SK-N-SH treated with all-trans-retinoic acid at 6 μM for 48 hours (cell line): Measurements from ENCODE around the gene ORC3.
"Not testable (repeated sequence)": the region's sequence is repeated elsewhere in the genome, so short reads cannot be mapped to it uniquely, and the experiment has no call there.

Experiments used
- ATAC-seq: fragments of 200-7000 bp; cut with Tn5 transposase; 3 replicates; pipeline ENCODE4 v1.9.1; 2020; ENCODE audit warnings: mild to moderate bottlenecking, moderate library complexity
- ARNTL ChIP-seq: fragments of 450-650 bp; formaldehyde crosslinking; IDR thresholded peaks from 2 replicates; pipeline ENCODE4 v1.5.0; 2020; ENCODE audit warnings: low read depth, mild to moderate bottlenecking, moderate library complexity, borderline replicate concordance
- BACH2 ChIP-seq: fragments of 250-450 bp; sonication (Bioruptor Pico); IDR thresholded peaks from 2 replicates; pipeline ENCODE4 v1.9.0; 2021; ENCODE audit warnings: mild to moderate bottlenecking, borderline replicate concordance
- CREB5 ChIP-seq: fragments of 250-450 bp; sonication (Bioruptor Pico); IDR thresholded peaks from 2 replicates; pipeline ENCODE4 v1.5.1; 2020; ENCODE audit warnings: low read depth, mild to moderate bottlenecking, moderate library complexity
- CSRNP3 ChIP-seq: fragments of 250-450 bp; sonication (Bioruptor Pico); IDR thresholded peaks from 2 replicates; pipeline ENCODE4 v1.5.1; 2021; ENCODE audit warnings: mild to moderate bottlenecking, moderate library complexity
- ESRRG ChIP-seq: fragments of 250-450 bp; sonication (Bioruptor Pico); IDR thresholded peaks from 2 replicates; pipeline ENCODE4 v1.6.1; 2021; ENCODE audit warnings: mild to moderate bottlenecking
- GLIS3 ChIP-seq: fragments of 250-450 bp; sonication (Bioruptor Pico); IDR thresholded peaks from 2 replicates; pipeline ENCODE4 v1.5.0; 2020; ENCODE audit warnings: mild to moderate bottlenecking, moderate library complexity
- ISL1 ChIP-seq: fragments of 250-450 bp; sonication (Bioruptor Pico); IDR thresholded peaks from 2 replicates; pipeline ENCODE4 v2.1.2; 2022; ENCODE audit warnings: mild to moderate bottlenecking, moderate library complexity
- OSR1 ChIP-seq: fragments of 250-450 bp; sonication (Bioruptor Pico); IDR thresholded peaks from 2 replicates; pipeline ENCODE4 v1.8.0; 2022; ENCODE audit warnings: moderate library complexity, mild to moderate bottlenecking, inconsistent platforms
- PATZ1 ChIP-seq: fragments of 250-450 bp; sonication (Bioruptor Pico); IDR thresholded peaks from 2 replicates; pipeline ENCODE4 v1.8.0; 2020; ENCODE audit warnings: mild to moderate bottlenecking, moderate library complexity, borderline replicate concordance
- POU6F1 ChIP-seq: fragments of 250-450 bp; sonication (Bioruptor Pico); IDR thresholded peaks from 2 replicates; pipeline ENCODE4 v1.8.0; 2021; ENCODE audit warnings: low read depth, mild to moderate bottlenecking, moderate library complexity, borderline replicate concordance
- PPARA ChIP-seq: fragments of 250-450 bp; sonication (Bioruptor Pico); IDR thresholded peaks from 2 replicates; pipeline ENCODE4 v1.5.0; 2020; ENCODE audit warnings: mild to moderate bottlenecking, borderline replicate concordance
- RARB ChIP-seq: fragments of 250-450 bp; sonication (Bioruptor Pico); IDR thresholded peaks from 2 replicates; pipeline ENCODE4 v1.8.0; 2021; ENCODE audit warnings: mild to moderate bottlenecking, moderate library complexity
- SNAI2 ChIP-seq: fragments of 250-450 bp; sonication (Bioruptor Pico); IDR thresholded peaks from 2 replicates; pipeline ENCODE4 v1.5.0; 2020; ENCODE audit warnings: mild to moderate bottlenecking, moderate library complexity
- TCF4 ChIP-seq: fragments of 250-450 bp; sonication (Bioruptor Pico); IDR thresholded peaks from 2 replicates; pipeline ENCODE4 v1.8.0; 2021; ENCODE audit warnings: mild to moderate bottlenecking, moderate library complexity, borderline replicate concordance
- ZC3H10 ChIP-seq: fragments of 250-450 bp; sonication (Bioruptor Pico); IDR thresholded peaks from 2 replicates; pipeline ENCODE4 v1.5.1; 2021; ENCODE audit warnings: mild to moderate bottlenecking, moderate library complexity
- ZFP3 ChIP-seq: fragments of 250-450 bp; sonication (Bioruptor Pico); IDR thresholded peaks from 2 replicates; pipeline ENCODE4 v1.5.0; 2020; ENCODE audit warnings: mild to moderate bottlenecking, moderate library complexity
- ZFP30 ChIP-seq: fragments of 450-650 bp; formaldehyde crosslinking; IDR thresholded peaks from 2 replicates; pipeline ENCODE4 v1.5.0; 2022; ENCODE audit warnings: mild to moderate bottlenecking, moderate library complexity
- ZNF565 ChIP-seq: fragments of 450-650 bp; formaldehyde crosslinking; conservative IDR thresholded peaks from 2 replicates; pipeline ENCODE4 v1.5.0; 2020; ENCODE audit warnings: low read depth, mild to moderate bottlenecking, moderate library complexity
- ZNF70 ChIP-seq: fragments of 450-650 bp; formaldehyde crosslinking; IDR thresholded peaks from 2 replicates; pipeline ENCODE4 v1.5.0; 2020; ENCODE audit warnings: mild to moderate bottlenecking, moderate library complexity
- ZNF8 ChIP-seq: fragments of 450-650 bp; formaldehyde crosslinking; IDR thresholded peaks from 2 replicates; pipeline ENCODE4 v1.5.0; 2020; ENCODE audit warnings: mild to moderate bottlenecking, moderate library complexity
- TF ChIP-seq, protein P1 (sequence below): fragments of 250-450 bp; sonication (Bioruptor Pico); IDR thresholded peaks from 2 replicates; pipeline ENCODE4 v1.5.0; 2020; ENCODE audit warnings: mild to moderate bottlenecking, moderate library complexity

The ORC3 gene

DNA sequence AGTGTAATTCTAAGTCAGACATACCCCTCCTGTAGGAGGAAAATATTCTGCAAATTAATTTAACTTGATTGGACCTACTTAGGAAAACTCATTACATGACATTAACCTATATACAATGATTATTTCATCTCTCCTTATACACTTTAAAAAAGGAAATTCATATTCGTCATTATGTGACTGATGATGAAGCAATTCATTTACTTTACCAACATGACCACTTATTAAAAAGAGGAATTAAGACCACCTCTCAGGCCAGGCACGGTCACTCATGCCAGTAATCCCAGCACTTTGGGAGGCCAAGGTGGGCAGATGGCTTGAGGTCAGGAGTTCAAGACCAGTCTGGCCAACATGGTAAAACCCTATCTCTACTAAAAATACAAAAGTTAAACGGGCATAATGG, 100.5 kb downstream of the ORC3 start:
- ATAC-seq: no peak
- no peak for TF ChIP-seq ZNF565 (CRISPR knock-in tag)
- TF ChIP-seq RARB (CRISPR knock-in tag): no peak
- TF ChIP-seq ZNF8: no peak
- TF ChIP-seq, protein P1, sequence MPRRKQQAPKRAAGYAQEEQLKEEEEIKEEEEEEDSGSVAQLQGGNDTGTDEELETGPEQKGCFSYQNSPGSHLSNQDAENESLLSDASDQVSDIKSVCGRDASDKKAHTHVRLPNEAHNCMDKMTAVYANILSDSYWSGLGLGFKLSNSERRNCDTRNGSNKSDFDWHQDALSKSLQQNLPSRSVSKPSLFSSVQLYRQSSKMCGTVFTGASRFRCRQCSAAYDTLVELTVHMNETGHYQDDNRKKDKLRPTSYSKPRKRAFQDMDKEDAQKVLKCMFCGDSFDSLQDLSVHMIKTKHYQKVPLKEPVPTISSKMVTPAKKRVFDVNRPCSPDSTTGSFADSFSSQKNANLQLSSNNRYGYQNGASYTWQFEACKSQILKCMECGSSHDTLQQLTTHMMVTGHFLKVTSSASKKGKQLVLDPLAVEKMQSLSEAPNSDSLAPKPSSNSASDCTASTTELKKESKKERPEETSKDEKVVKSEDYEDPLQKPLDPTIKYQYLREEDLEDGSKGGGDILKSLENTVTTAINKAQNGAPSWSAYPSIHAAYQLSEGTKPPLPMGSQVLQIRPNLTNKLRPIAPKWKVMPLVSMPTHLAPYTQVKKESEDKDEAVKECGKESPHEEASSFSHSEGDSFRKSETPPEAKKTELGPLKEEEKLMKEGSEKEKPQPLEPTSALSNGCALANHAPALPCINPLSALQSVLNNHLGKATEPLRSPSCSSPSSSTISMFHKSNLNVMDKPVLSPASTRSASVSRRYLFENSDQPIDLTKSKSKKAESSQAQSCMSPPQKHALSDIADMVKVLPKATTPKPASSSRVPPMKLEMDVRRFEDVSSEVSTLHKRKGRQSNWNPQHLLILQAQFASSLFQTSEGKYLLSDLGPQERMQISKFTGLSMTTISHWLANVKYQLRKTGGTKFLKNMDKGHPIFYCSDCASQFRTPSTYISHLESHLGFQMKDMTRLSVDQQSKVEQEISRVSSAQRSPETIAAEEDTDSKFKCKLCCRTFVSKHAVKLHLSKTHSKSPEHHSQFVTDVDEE (CRISPR knock-in tag): no peak
- no peak for TF ChIP-seq PATZ1 (CRISPR knock-in tag)
- no peak for TF ChIP-seq GLIS3 (CRISPR knock-in tag)
- TF ChIP-seq CREB5 (CRISPR knock-in tag): no peak
- TF ChIP-seq TCF4: no peak
- no peak for TF ChIP-seq ESRRG (CRISPR knock-in tag)
- TF ChIP-seq BACH2 (CRISPR knock-in tag): no peak
- TF ChIP-seq ARNTL (CRISPR knock-in tag): no peak
- no peak for TF ChIP-seq ZFP30 (CRISPR knock-in tag)
- no peak for TF ChIP-seq ISL1
- TF ChIP-seq POU6F1 (CRISPR knock-in tag): no peak
- TF ChIP-seq ZNF70: no peak

DNA sequence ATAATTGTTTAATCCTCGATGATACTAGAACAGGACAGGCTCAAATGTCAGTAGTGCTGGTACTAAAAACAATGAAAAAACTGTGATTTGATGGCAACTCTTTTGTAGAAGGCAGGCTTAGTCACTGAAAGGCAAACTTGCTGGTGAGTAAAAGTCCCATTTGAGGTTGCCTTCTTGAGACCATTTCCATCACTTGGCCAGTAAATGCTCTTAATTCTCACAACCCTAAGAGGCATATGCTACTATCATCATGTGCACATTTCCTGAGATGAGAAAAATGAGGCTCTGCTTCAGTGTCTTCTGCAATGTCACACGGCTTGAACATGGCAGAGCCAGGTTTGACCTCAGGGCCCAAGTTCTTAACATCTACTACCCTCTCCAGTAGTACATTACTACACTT, 102.2 kb downstream of the ORC3 start:
- no peak for ATAC-seq
- TF ChIP-seq SNAI2 (CRISPR knock-in tag) (no peak), ZNF565 (CRISPR knock-in tag) (no peak), ARNTL (CRISPR knock-in tag) (no peak), PATZ1 (CRISPR knock-in tag) (no peak), ZNF70 (no peak), ESRRG (CRISPR knock-in tag) (no peak), OSR1 (CRISPR knock-in tag) (no peak), ZC3H10 (CRISPR knock-in tag) (no peak), ZFP3 (no peak), ZFP30 (CRISPR knock-in tag) (no peak), PPARA (CRISPR knock-in tag) (no peak), TCF4 (no peak), BACH2 (CRISPR knock-in tag) (no peak), GLIS3 (CRISPR knock-in tag) (no peak), CSRNP3 (CRISPR knock-in tag) (no peak), ZNF8 (no peak), CREB5 (CRISPR knock-in tag) (no peak)
- TF ChIP-seq, protein P1 (CRISPR knock-in tag): no peak
- TF ChIP-seq, all 23 proteins: peak for 0

DNA sequence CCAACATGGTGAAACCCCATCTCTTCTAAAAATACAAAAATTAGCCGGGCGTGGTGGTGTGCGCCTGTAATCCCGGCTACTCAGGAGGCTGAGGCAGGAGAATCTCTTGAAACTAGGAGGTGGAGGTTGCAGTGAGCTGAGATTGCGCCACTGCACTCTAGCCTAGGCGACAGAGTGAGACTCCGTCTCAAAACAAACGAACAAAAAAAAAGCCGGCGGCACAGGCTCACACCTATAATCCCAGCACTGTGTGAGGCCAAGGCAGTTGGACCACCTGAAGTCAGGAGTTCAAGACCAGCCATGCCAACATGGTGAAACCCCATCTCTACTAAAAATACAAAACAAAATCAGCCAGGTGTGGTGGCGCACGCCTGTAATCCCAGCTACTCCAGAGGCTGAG, 106.9 kb downstream of the ORC3 start:
- ATAC-seq: not testable (repeated sequence)
